K562 (cell line): ENCODE results near the gene PUSL1. TPM values are rescaled to one million over a fixed set of nuclear protein-coding genes. Genes with fewer than 3 reads are reported as not detected.

Source experiments
- ATAC-seq: fragments of 200-7000 bp; cut with Tn5 transposase; 3 replicates; pipeline ENCODE4 v1.9.1; 2020; ENCODE audit warnings: moderate library complexity
- BruUV-seq: library from RNA; stranded (reverse); fragments of 400-500 nt; replicated peaks from 2 replicates; lab custom pipeline; 2021; lab: Mats Ljungman, UMichigan
- CTCF ChIA-PET: fragments of 300-600 bp; formaldehyde crosslinking; extraction: SDS; loops from one replicate; lab custom pipeline; 2021; ENCODE audit warnings: low intra/inter-chr PET ratio; lab: Yijun Ruan, JAX
- POLR2A ChIA-PET: fragments of 300-600, 350-650 bp; sonication (Branson Sonifier 250); formaldehyde crosslinking; extraction: SDS; loops from one replicate; lab custom pipeline; 2021; ENCODE audit warnings: antibody characterized with exemption, inconsistent platforms; lab: Yijun Ruan, JAX
- DNase-seq, 4 experiments: peaks; one replicate each; pipeline versions ENCODE4 v3.0.0 to v3.0.0-alpha.2; 2011 to 2018; ENCODE audit warnings: low spot score in 3 of 4, mixed read lengths in 3 of 4; ENCODE audit errors: extremely low read depth in 1 of 4
- FAIRE-seq: peaks from 2 replicates; lab custom pipeline; 2011; peaks lifted over from hg19 to GRCh38; lab: Jason Lieb, UNC
- H2AFZ ChIP-seq: 2 replicates; pipeline ENCODE4 v1.6.0; 2011; ENCODE audit warnings: low read depth, low read length, control low read depth, inconsistent platforms
- H3K27ac ChIP-seq: fragments of 200-600 bp; 3 replicates; pipeline ENCODE4 v1.8.0; 2011; ENCODE audit warnings: low read depth, mild to moderate bottlenecking, control low read depth, inconsistent platforms, low read length, moderate library complexity, mixed read lengths; ENCODE audit errors: extremely low read depth
- H3K27me3 ChIP-seq, 2 experiments: fragments of 300-600 bp in 1 of 2; 2 replicates in 1 of 2; 3 replicates in 1 of 2; pipeline versions ENCODE4 v1.6.0 to v1.8.0; 2011; ENCODE audit warnings: inconsistent platforms in 2 of 2, low read length in 2 of 2, mild to moderate bottlenecking in 1 of 2, mixed read lengths in 1 of 2, moderate library complexity in 1 of 2; ENCODE audit not compliant: control insufficient read depth in 2 of 2, insufficient read depth in 2 of 2
- H3K36me3 ChIP-seq: fragments of 300-600 bp; 3 replicates; pipeline ENCODE4 v1.8.0; 2011; ENCODE audit warnings: mild to moderate bottlenecking, low read length, inconsistent platforms; ENCODE audit not compliant: control insufficient read depth, insufficient read depth
- H3K4me1 ChIP-seq, 2 experiments: fragments of 200-600 bp in 1 of 2; replicated peaks in 1 of 2; 2 replicates in 1 of 2; 3 replicates in 1 of 2; pipeline versions ENCODE4 v1.5.1 to v1.8.0; 2011; ENCODE audit warnings: inconsistent platforms in 2 of 2, low read length in 2 of 2, mild to moderate bottlenecking in 1 of 2, mixed read lengths in 1 of 2, moderate library complexity in 1 of 2; ENCODE audit not compliant: control insufficient read depth in 2 of 2, insufficient read depth in 2 of 2
- H3K4me2 ChIP-seq: 2 replicates; pipeline ENCODE4 v1.6.1; 2011; ENCODE audit warnings: low read length, control low read depth, inconsistent platforms, mixed read lengths; ENCODE audit not compliant: insufficient read depth
- H3K4me3 ChIP-seq: fragments of 200-600 bp; sonication (generic), shearing (Covaris generic); 2 replicates; pipeline ENCODE4 v1.5.1; 2016; ENCODE audit warnings: control low read depth, inconsistent platforms
- H3K79me2 ChIP-seq: fragments of 200-600 bp; 3 replicates; pipeline ENCODE4 v1.8.0; 2011; ENCODE audit warnings: low read length, inconsistent platforms; ENCODE audit not compliant: control insufficient read depth, insufficient read depth
- H3K9ac ChIP-seq, 2 experiments: 2 replicates each; pipeline versions ENCODE4 v1.6.0 to v1.6.1; 2011; ENCODE audit warnings: low read depth in 2 of 2, low read length in 2 of 2, control low read depth in 1 of 2, inconsistent platforms in 1 of 2, mild to moderate bottlenecking in 1 of 2, mixed read lengths in 1 of 2; ENCODE audit not compliant: insufficient read depth in 1 of 2
- H3K9me1 ChIP-seq: one replicate; pipeline ENCODE4 v1.6.0; 2011; ENCODE audit warnings: inconsistent platforms, mild to moderate bottlenecking, low read length, moderate library complexity; ENCODE audit not compliant: control insufficient read depth, insufficient read depth
- H3K9me3 ChIP-seq: replicated peaks from 2 replicates; pipeline ENCODE4 v1.5.1; 2011; ENCODE audit warnings: low read depth, low read length, inconsistent platforms; ENCODE audit not compliant: control insufficient read depth, insufficient read depth
- H4K20me1 ChIP-seq: replicated peaks from 2 replicates; pipeline ENCODE4 v1.6.1; 2011; ENCODE audit warnings: low read length, inconsistent platforms, mixed read lengths; ENCODE audit not compliant: control insufficient read depth, insufficient read depth
- TFE3 ChIP-seq: fragments of 450-650 bp; formaldehyde crosslinking; IDR thresholded peaks from 2 replicates; pipeline ENCODE4 v1.4.0; 2020; ENCODE audit warnings: mild to moderate bottlenecking, mixed read lengths
- ZBTB33 ChIP-seq: sonication (generic); formaldehyde crosslinking; IDR thresholded peaks from 2 replicates; pipeline ENCODE4 v1.8.1; 2023; ENCODE audit warnings: mild to moderate bottlenecking, missing genetic modification reagents
- ZNF133 ChIP-seq: fragments of 250-450 bp; sonication (Bioruptor Pico); IDR thresholded peaks from 2 replicates; pipeline ENCODE4 v1.4.0; 2020; ENCODE audit warnings: mild to moderate bottlenecking
- WGBS: fragments of 100-300 bp; shearing (Covaris generic); methylation state at CpG from one replicate; pipeline ENCODE4 v1.1.6; 2016; ENCODE audit warnings: low coverage, mixed read lengths; ENCODE audit not compliant: insufficient coverage; ENCODE audit errors: missing lambda C conversion rate; 5-methylcytosine and 5-hydroxymethylcytosine counted together
- in situ Hi-C: fragments of 300-500 bp; cut with MboI; formaldehyde crosslinking; loops from 4 replicates; pipeline ENCODE4 v1.15.0; 2018; ENCODE audit warnings: inconsistent platforms, mixed read lengths
- intact Hi-C: fragments of 100-400 bp; cut with micrococcal nuclease; formaldehyde crosslinking; loops from 2 replicates; pipeline ENCODE4 v1.14.2; 2022
- polyA plus RNA-seq, 8 experiments: library from polyadenylated mRNA; depleted of rRNA in 4 of 8; stranded (reverse) in 5 of 8; unstranded in 3 of 8; fragments of >200 nt; fragmentation: Nextera tagmentation in 2 of 8; fragmentation: Illumina TruSeq in 1 of 8; extraction: Ambion mirVana in 2 of 8; extraction: Trizol in 1 of 8; gene quantifications; 2 replicates each; pipeline versions ENCODE4 v1.2.1 to v1.2.3, GENCODE V29; 2011 to 2014; ENCODE audit warnings: inconsistent platforms in 1 of 8, missing spikeins in 1 of 8
- total RNA-seq, 7 experiments: library from RNA; depleted of rRNA in 6 of 7; stranded (reverse); fragments of >200 nt in 6 of 7; fragmentation: Illumina TruSeq in 2 of 7; extraction: Trizol in 2 of 7; gene quantifications; 2 replicates each; pipeline versions ENCODE4 v1.2.1 to v1.2.3, GENCODE V29; 2011 to 2021; ENCODE audit warnings: low replicate concordance in 1 of 7

The PUSL1 gene
- total and polyA plus RNA-seq, 9 of the 15 experiments (the other 6 are each of a cell fraction or from before 2014, with no cell fraction given), result 0.62 to 86.9 (median 13.6) TPM

DNA sequence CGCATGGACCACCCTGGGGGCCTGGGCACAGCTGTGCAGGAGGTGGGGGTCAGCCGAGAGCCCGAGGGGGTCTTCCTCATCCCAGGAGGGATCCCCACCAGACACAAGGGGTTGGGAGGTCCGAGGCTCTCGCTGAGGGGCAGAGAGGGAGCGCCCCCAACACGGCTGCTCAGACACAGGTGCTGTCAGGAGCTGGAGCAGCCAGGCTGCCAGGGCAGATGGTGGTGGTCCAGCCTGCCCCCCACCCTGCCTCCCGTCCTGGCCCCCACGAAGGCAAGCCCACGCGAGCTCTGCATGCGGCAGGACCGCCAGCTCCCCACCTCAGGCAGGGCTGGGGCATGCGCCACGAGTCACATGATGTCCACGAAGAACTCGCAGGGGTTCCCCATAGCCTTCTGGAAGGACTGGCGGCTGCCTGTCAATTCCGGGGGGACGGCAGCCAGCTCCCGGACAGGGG is 27.4 kb downstream of the PUSL1 start:
- H3K9me1 ChIP-seq, result peaks cover 7% of the 10 kb centered on the region
- WGBS, result 94% methylated on average over 19 of the region's 21 CpGs
- in situ Hi-C loops, result no loop called here
- no peak for ATAC-seq
- TF ChIP-seq ZBTB33 (CRISPR knock-in tag), result peak; percentile 81
- no peak for TF ChIP-seq ZNF133 (CRISPR knock-in tag)
- TF ChIP-seq TFE3, result peak; percentile 60
- TF ChIP-seq, all 486 proteins: peak for 2
- DNase-seq (no peak), FAIRE-seq (no peak)
- Histone ChIP-seq H3K27ac (no peak overlapping the region), H2AFZ (no peak overlapping the region), H3K4me1 (peaks cover 0 to 87% of the 10 kb centered on the region in 2 experiments; a peak in 2 of 5 replicates), H3K4me3 (no peak overlapping the region), H3K79me2 (peaks cover 2% of the 10 kb centered on the region; the same call in 1 of the 3 replicates), H3K4me2 (no peak overlapping the region), H3K9me3 (no peaks in the 10 kb centered on the region; the same call in 1 of the 2 replicates), H4K20me1 (peaks cover 20% of the 10 kb centered on the region; the same call in 1 of the 2 replicates), H3K36me3 (peaks cover 63% of the 10 kb centered on the region; the same call in 2 of the 3 replicates), H3K27me3 (no peaks in the 10 kb centered on the region), H3K9ac (no peak overlapping the region; a peak in 1 of 4 replicates)
- intact Hi-C loops, result no loop called here
- ChIA-PET POLR2A (interaction anchor here (0.6 to 2.1 kb wide), 6 partner anchors 8 to 119 kb away, joined by 3 to 8 read pairs (median 4); no protein-coding TSS in a partner anchor), CTCF (no interaction called here)
- no TSS peak for BruUV-seq
